H9 (cell line): Measurements from ENCODE around the gene DAGLB. TPM values are rescaled to one million over a fixed set of nuclear protein-coding genes. Genes with fewer than 3 reads are reported as not detected.

Source experiments
- DNase-seq: peaks from one replicate; pipeline ENCODE4 v3.0.0-alpha.2; 2017
- H2AFZ ChIP-seq: one replicate; pipeline ENCODE4 v1.6.1; 2013; ENCODE audit warnings: mild to moderate bottlenecking, low read length, control low read depth, moderate library complexity
- H2AK5ac ChIP-seq: 2 replicates; pipeline ENCODE4 v1.6.1; 2013; ENCODE audit warnings: low read length, control low read depth, mixed read lengths; ENCODE audit not compliant: insufficient read length
- H2BK120ac ChIP-seq: one replicate; pipeline ENCODE4 v1.6.1; 2013; ENCODE audit warnings: low read depth, mild to moderate bottlenecking, low read length, control low read depth, inconsistent platforms; ENCODE audit not compliant: poor library complexity, severe bottlenecking
- H2BK12ac ChIP-seq: 2 replicates; pipeline ENCODE4 v1.6.1; 2013; ENCODE audit warnings: low read length, control low read depth, mixed read lengths, low read depth; ENCODE audit not compliant: insufficient read length
- H2BK15ac ChIP-seq: 2 replicates; pipeline ENCODE4 v1.6.1; 2013; ENCODE audit warnings: low read depth, low read length, control low read depth
- H2BK20ac ChIP-seq: one replicate; pipeline ENCODE4 v1.6.1; 2013; ENCODE audit warnings: low read depth, mild to moderate bottlenecking, low read length, control low read depth, inconsistent platforms; ENCODE audit not compliant: poor library complexity, severe bottlenecking
- H2BK5ac ChIP-seq: 2 replicates; pipeline ENCODE4 v1.6.1; 2013; ENCODE audit warnings: low read length, control low read depth, mixed read lengths; ENCODE audit not compliant: insufficient read length
- H3K14ac ChIP-seq: 2 replicates; pipeline ENCODE4 v1.6.1; 2013; ENCODE audit warnings: low read length, control low read depth; ENCODE audit not compliant: insufficient read depth
- H3K18ac ChIP-seq: 2 replicates; pipeline ENCODE4 v1.6.1; 2013; ENCODE audit warnings: low read depth, mild to moderate bottlenecking, mixed read lengths, low read length, control low read depth; ENCODE audit not compliant: insufficient read length
- H3K23ac ChIP-seq: 2 replicates; pipeline ENCODE4 v1.6.1; 2013; ENCODE audit warnings: low read length, control low read depth, mixed read lengths, low read depth; ENCODE audit not compliant: insufficient read length
- H3K23me2 ChIP-seq: 2 replicates; pipeline ENCODE4 v1.6.1; 2013; ENCODE audit warnings: low read depth, mild to moderate bottlenecking, mixed read lengths, low read length, control low read depth; ENCODE audit not compliant: insufficient read length, poor library complexity, severe bottlenecking
- H3K27ac ChIP-seq: 2 replicates; pipeline ENCODE4 v1.5.1; 2013; ENCODE audit warnings: low read length, control low read depth, mixed read lengths, low read depth; ENCODE audit not compliant: insufficient read length
- H3K27me3 ChIP-seq: 2 replicates; pipeline ENCODE4 v1.6.1; 2013; ENCODE audit warnings: low read length, control low read depth, inconsistent platforms; ENCODE audit not compliant: insufficient read depth
- H3K4ac ChIP-seq: 2 replicates; pipeline ENCODE4 v1.6.1; 2013; ENCODE audit warnings: low read depth, mild to moderate bottlenecking, control low read depth, inconsistent platforms, low read length, moderate library complexity
- H3K4me1 ChIP-seq: 2 replicates; pipeline ENCODE4 v1.6.1; 2013; ENCODE audit warnings: low read length, control low read depth, inconsistent platforms; ENCODE audit not compliant: insufficient read depth
- H3K4me2 ChIP-seq: 2 replicates; pipeline ENCODE4 v1.6.1; 2013; ENCODE audit warnings: low read length, control low read depth, mixed read lengths; ENCODE audit not compliant: insufficient read length, insufficient read depth
- H3K56ac ChIP-seq: 2 replicates; pipeline ENCODE4 v1.6.1; 2013; ENCODE audit warnings: low read depth, mild to moderate bottlenecking, mixed read lengths, low read length, control low read depth; ENCODE audit not compliant: insufficient read length
- H3K79me1 ChIP-seq: 2 replicates; pipeline ENCODE4 v1.6.1; 2013; ENCODE audit warnings: low read depth, mild to moderate bottlenecking, moderate library complexity, low read length, control low read depth, inconsistent platforms; ENCODE audit not compliant: insufficient read depth, poor library complexity, severe bottlenecking
- H3K79me2 ChIP-seq: 2 replicates; pipeline ENCODE4 v1.6.1; 2013; ENCODE audit warnings: low read length, control low read depth, inconsistent platforms; ENCODE audit not compliant: insufficient read depth
- H3K9ac ChIP-seq: 2 replicates; pipeline ENCODE4 v1.6.1; 2013; ENCODE audit warnings: low read length, control low read depth, mixed read lengths; ENCODE audit not compliant: insufficient read length; ENCODE audit errors: extremely low read depth
- H3K9me3 ChIP-seq: one replicate; pipeline ENCODE4 v1.6.1; 2013; ENCODE audit warnings: low read depth, low read length, inconsistent platforms; ENCODE audit not compliant: control insufficient read depth
- H3T11ph ChIP-seq: one replicate; pipeline ENCODE4 v1.6.1; 2013; ENCODE audit warnings: mild to moderate bottlenecking, low read length, control low read depth, inconsistent platforms
- H4K20me1 ChIP-seq: one replicate; pipeline ENCODE4 v1.6.1; 2013; ENCODE audit not compliant: control insufficient read depth, insufficient read length, insufficient read depth
- H4K5ac ChIP-seq: 2 replicates; pipeline ENCODE4 v1.6.1; 2013; ENCODE audit warnings: low read depth, mild to moderate bottlenecking, mixed read lengths, low read length, control low read depth; ENCODE audit not compliant: insufficient read length
- H4K8ac ChIP-seq: replicated peaks from 2 replicates; pipeline ENCODE4 v1.6.1; 2013; ENCODE audit warnings: low read length, control low read depth, mixed read lengths, low read depth; ENCODE audit not compliant: insufficient read length
- H4K91ac ChIP-seq: 2 replicates; pipeline ENCODE4 v1.6.1; 2013; ENCODE audit warnings: low read depth, mild to moderate bottlenecking, moderate library complexity, mixed read lengths, low read length, control low read depth; ENCODE audit not compliant: insufficient read length
- H3K27ac Mint-ChIP-seq, 3 experiments: 2 replicates in 2 of 3; 3 replicates in 1 of 3; pipeline ENCODE4 v1.8.0; 2020 to 2021; ENCODE audit warnings: mixed read lengths in 3 of 3, mild to moderate bottlenecking in 1 of 3, moderate library complexity in 1 of 3
- H3K27me3 Mint-ChIP-seq: 2 replicates; pipeline ENCODE4 v1.8.0; 2021; ENCODE audit warnings: low read depth, mild to moderate bottlenecking, moderate library complexity, mixed read lengths
- H3K36me3 Mint-ChIP-seq, 3 experiments: 2 replicates in 2 of 3; 3 replicates in 1 of 3; pipeline ENCODE4 v1.8.0; 2020 to 2021; ENCODE audit warnings: low read depth in 3 of 3, mixed read lengths in 3 of 3; ENCODE audit not compliant: insufficient read depth in 1 of 3
- H3K4me1 Mint-ChIP-seq, 2 experiments: 2 replicates each; pipeline ENCODE4 v1.8.0; 2020; ENCODE audit warnings: mixed read lengths in 2 of 2
- H3K4me3 Mint-ChIP-seq, 2 experiments: 2 replicates in 1 of 2; 3 replicates in 1 of 2; pipeline ENCODE4 v1.8.0; 2020 to 2021; ENCODE audit warnings: mild to moderate bottlenecking in 2 of 2, mixed read lengths in 2 of 2, moderate library complexity in 1 of 2
- H3K9me3 Mint-ChIP-seq, 2 experiments: 2 replicates in 1 of 2; 3 replicates in 1 of 2; pipeline ENCODE4 v1.8.0; 2020; ENCODE audit warnings: mild to moderate bottlenecking in 2 of 2, mixed read lengths in 2 of 2, moderate library complexity in 1 of 2
- CTCF ChIP-seq: fragments of 200-600 bp; sonication (generic); conservative IDR thresholded peaks from 3 replicates; pipeline ENCODE4 v1.8.0; 2021; ENCODE audit warnings: antibody characterized with exemption, mild to moderate bottlenecking
- WGBS: extraction: QIAGEN DNeasy Blood & Tissue Kit; methylation state at CpG from one replicate; pipeline ENCODE4 v1.1.7; 2013; ENCODE audit warnings: missing lambda C conversion rate, low lambda C conversion rate, mixed read lengths; ENCODE audit not compliant: insufficient read length; ENCODE audit errors: extremely low coverage; 5-methylcytosine and 5-hydroxymethylcytosine counted together
- total RNA-seq: library from RNA; stranded (reverse); gene quantifications from 2 replicates; pipeline ENCODE4 v1.2.1, GENCODE V29; 2021

The DAGLB gene
- total RNA-seq, 1 experiment from 2014 or later, result 46.4 TPM

DNA sequence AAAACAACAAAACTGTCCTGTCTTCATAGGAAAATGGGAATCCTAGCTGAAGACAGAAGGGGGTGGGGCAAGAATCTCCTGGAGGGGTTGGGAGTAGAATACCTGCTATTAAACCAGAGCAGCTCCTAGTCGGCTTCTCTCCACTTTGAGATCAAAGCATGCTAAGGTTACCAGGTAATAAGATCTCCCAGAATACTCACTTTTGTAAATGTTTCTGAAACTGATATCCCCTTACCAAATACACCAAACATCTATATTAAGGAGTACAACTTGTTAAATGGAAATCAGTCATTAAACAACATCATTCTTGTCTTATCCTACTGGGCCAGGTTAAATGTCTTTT lies 29.5 kb upstream of the DAGLB start:
- Mint-ChIP-seq H3K27me3 (no peaks in the 10 kb centered on the region), H3K36me3 (peaks cover 7 to 44% (median 27%) of the 10 kb centered on the region in 3 experiments), H3K9me3 (no peaks in the 10 kb centered on the region), H3K4me3 (no peak overlapping the region), H3K27ac (peak overlapping the region in 1 of 3 experiments; percentile 4; a peak in 1 of 7 replicates), H3K4me1 (peaks cover 17 to 20% of the 10 kb centered on the region in 2 experiments)
- H4K5ac ChIP-seq, result no peak overlapping the region
- no peak overlapping the region for H2BK15ac ChIP-seq
- H3K4me2 ChIP-seq, result no peak overlapping the region
- no peaks in the 10 kb centered on the region for H3K27me3 ChIP-seq
- no peak overlapping the region for H3K18ac ChIP-seq
- no peak overlapping the region for H4K91ac ChIP-seq
- DNase-seq, result no peak
- no peaks in the 10 kb centered on the region; the same call in 1 of the 2 replicates for H3K4me1 ChIP-seq
- no peaks in the 10 kb centered on the region for H3K23me2 ChIP-seq
- H2BK12ac ChIP-seq, result no peak overlapping the region
- no peak for TF ChIP-seq CTCF
- no peaks in the 10 kb centered on the region for H3K9me3 ChIP-seq
- no peak overlapping the region for H2BK5ac ChIP-seq
- H3K56ac ChIP-seq, result no peak overlapping the region
- no peak overlapping the region for H3K14ac ChIP-seq
- H3K9ac ChIP-seq, result no peak overlapping the region
- H3T11ph ChIP-seq, result no peak overlapping the region
- H3K4ac ChIP-seq, result no peak overlapping the region
- H3K27ac ChIP-seq, result no peak overlapping the region
- H3K79me1 ChIP-seq, result peaks cover 11% of the 10 kb centered on the region
- H2BK20ac ChIP-seq, result no peak overlapping the region
- no peak overlapping the region for H2BK120ac ChIP-seq
- no peak overlapping the region for H3K23ac ChIP-seq
- no peak overlapping the region for H4K8ac ChIP-seq
- no CpG with 5 or more reads among the region's 1 CpG for WGBS
- H3K79me2 ChIP-seq, result peaks cover 18% of the 10 kb centered on the region; the same call in 1 of the 2 replicates
- no peak overlapping the region for H2AFZ ChIP-seq
- H2AK5ac ChIP-seq, result no peak overlapping the region
- H4K20me1 ChIP-seq, result no peaks in the 10 kb centered on the region
